Activated CD4-positive, alpha-beta T cell treated with anti-CD3 and anti-CD28 coated beads, Interleukin-2, amount 10 ng/mL, durations not matched to agents 7 days and 5 days (primary cell): ENCODE measurements around the gene ARHGAP27. TPM values are rescaled to one million over a fixed set of nuclear protein-coding genes. Genes with fewer than 3 reads are reported as not detected.
"Not testable (repeated sequence)": the region's sequence is repeated elsewhere in the genome, so short reads cannot be mapped to it uniquely, and the experiment has no call there.

Experiments used
- CTCF ChIA-PET: fragments of 350-600 bp; sonication (Branson Sonifier 250); formaldehyde crosslinking; loops from one replicate; lab custom pipeline; 2021; ENCODE audit warnings: antibody characterized with exemption; lab: Charles Lee
- POLR2A ChIA-PET: fragments of 350-600 bp; sonication (Branson Sonifier 250); formaldehyde crosslinking; loops from one replicate; lab custom pipeline; 2021; ENCODE audit warnings: antibody characterized with exemption; lab: Charles Lee
- DNase-seq: peaks from one replicate; pipeline ENCODE4 v3.0.0-alpha.2; 2020
- H3K27ac Mint-ChIP-seq: one replicate; pipeline ENCODE4 v1.8.0; 2021; ENCODE audit warnings: mild to moderate bottlenecking, moderate library complexity, mixed read lengths
- H3K27me3 Mint-ChIP-seq: one replicate; pipeline ENCODE4 v1.8.0; 2021; ENCODE audit warnings: mixed read lengths
- H3K36me3 Mint-ChIP-seq: one replicate; pipeline ENCODE4 v1.8.0; 2021; ENCODE audit warnings: low read depth, mixed read lengths
- H3K4me1 Mint-ChIP-seq: one replicate; pipeline ENCODE4 v1.8.0; 2021; ENCODE audit warnings: mixed read lengths
- H3K4me3 Mint-ChIP-seq: one replicate; pipeline ENCODE4 v1.8.0; 2021; ENCODE audit warnings: mild to moderate bottlenecking, moderate library complexity, mixed read lengths
- H3K9me3 Mint-ChIP-seq: one replicate; pipeline ENCODE4 v1.8.0; 2021; ENCODE audit warnings: mixed read lengths
- total RNA-seq, 2 experiments: library from RNA; stranded (reverse); gene quantifications; one replicate each; pipeline ENCODE4 v1.2.3, GENCODE V29; 2021

The ARHGAP27 gene
- total RNA-seq, 2 experiments from 2014 or later: 85.3 to 93.5 TPM

DNA sequence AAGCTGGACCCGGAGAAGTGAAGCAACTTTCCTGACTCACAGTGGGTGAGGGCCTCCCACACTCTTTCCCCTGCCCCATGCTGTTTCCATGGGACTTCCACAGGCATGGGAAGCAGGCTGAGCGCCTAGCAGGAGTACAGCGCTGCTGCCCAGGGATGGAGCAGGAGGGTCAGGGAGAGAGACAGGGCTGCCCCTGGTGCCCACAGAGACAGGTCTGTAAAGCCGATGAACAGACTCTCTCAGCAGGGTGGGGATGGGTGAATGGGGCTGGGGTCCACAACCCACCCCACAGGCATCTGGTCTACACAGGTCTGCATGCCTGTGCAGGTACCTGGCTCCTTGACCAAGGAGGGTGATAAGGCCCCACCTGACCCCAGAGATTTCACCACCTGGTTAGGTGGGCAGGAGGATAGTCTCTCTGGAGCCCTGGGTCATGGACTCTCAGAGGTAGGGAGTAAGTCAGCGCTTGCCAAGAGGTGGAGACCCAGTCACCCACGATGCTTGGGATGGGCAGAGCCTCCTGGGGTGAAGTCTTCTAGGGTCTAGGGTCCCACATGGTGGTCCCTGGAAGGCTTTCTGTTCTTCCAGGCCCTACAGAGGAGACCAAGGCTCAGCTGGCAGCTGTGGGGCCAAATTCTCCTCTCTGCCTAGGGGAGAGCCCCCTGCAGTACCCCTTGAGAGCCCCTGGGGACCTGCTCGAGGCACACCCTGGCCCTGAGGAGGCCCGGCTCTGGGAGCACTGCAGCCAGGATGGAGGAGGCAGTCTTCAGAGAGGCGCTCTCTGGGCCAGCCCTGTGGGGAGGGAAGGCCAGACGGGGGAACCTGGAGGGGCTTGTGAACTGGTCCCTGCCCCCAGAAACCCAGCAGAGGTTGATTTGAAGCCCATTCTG lies 10.9 kb upstream of the ARHGAP27 start:
- Mint-ChIP-seq H3K4me1 (peaks cover 48% of the 10 kb centered on the region), H3K36me3 (peaks cover 19% of the 10 kb centered on the region)
- CTCF ChIA-PET, DNase-seq, H3K4me3 Mint-ChIP-seq, H3K9me3 Mint-ChIP-seq, H3K27me3 Mint-ChIP-seq, H3K27ac Mint-ChIP-seq, POLR2A ChIA-PET: not testable (repeated sequence)

DNA sequence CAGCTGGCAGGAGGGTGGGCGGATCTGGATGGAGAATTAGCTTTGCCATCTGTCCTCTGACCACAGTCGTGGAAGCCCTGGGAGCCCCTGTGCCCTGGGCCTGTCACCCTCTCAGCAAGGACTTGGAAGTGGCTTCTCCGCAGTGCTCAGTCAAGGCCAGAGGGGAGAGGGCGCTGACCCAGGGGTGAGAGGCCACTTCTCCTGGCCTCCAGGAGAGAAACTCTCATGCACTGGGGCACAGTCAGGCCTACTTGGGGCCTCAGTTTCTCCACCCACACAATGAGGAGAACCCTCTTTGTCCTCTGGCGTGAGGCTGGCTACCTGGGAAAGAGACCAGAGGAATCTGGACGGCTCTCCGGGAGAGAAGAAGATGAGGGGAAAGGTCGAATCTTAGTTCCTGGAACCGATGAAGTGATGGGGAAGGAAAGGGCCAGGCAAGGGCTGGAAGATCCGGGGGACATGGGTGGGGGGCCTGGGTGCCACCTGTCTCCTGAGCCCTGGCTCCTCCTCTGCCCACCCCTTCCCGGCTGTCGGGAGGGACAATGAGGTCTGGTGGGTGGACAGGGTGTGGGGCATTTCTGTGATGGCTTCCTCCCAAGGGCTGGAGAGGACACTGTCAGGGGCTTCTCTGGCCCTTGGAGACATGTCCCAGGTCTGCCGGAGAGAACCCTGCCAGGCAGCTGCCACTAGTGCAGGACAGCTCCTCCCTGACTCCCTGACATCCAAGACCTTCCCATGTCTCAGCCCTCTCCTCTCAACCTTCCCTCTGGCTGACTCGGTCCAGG lies 9.0 kb upstream of the ARHGAP27 start:
- peaks cover 36% of the 10 kb centered on the region for H3K4me1 Mint-ChIP-seq
- no peaks in the 10 kb centered on the region for H3K9me3 Mint-ChIP-seq
- peaks cover 12% of the 10 kb centered on the region for H3K36me3 Mint-ChIP-seq
- POLR2A ChIA-PET: no interaction called here
- DNase-seq: no peak
- H3K4me3 Mint-ChIP-seq: no peak overlapping the region
- H3K27me3 Mint-ChIP-seq: no peaks in the 10 kb centered on the region
- CTCF ChIA-PET: interaction anchor here (1.3 kb wide), 1 partner anchor 10 kb away, joined by 3 read pairs; no protein-coding TSS in a partner anchor
- peak overlapping the region; percentile 36 for H3K27ac Mint-ChIP-seq

DNA sequence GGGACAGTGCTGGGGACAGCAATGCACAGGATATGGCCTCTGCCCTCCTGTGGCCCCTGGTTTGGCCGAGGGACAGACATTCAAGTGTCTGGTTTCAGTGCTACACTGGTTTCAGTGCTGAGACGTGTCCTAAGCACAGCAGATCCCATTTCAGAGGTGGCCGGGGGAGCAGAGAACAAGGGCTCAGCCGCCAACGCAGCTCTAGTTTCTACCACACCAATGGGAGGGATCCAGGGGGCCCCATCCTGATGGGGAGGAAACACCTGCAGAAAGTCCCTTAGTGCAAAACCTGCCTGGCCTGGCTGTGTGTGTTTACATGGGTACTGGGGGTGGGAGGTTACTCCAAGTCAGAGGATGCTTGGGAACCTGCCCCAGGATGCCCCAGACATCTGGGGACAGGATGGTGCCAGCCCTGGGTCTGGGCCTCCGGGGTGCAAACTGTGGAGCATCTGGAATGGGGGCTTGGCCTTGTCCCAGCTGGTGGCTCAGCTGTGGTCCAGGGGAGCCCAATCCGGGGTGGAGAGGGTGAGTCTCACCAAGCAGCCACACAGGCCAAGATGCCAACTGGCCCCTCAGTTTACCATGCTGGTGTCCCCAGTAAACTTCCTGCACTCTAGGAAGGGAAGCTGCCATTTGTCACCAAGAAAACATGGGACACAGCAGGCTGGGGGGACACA lies 8.3 kb upstream of the ARHGAP27 start:
- H3K4me3 Mint-ChIP-seq, H3K9me3 Mint-ChIP-seq, H3K27me3 Mint-ChIP-seq, DNase-seq, H3K27ac Mint-ChIP-seq, H3K36me3 Mint-ChIP-seq, POLR2A ChIA-PET: not testable (repeated sequence)
- CTCF ChIA-PET: interaction anchor here (1.1 to 1.3 kb wide), 2 partner anchors 9 to 11 kb away, joined by 3 read pairs; no protein-coding TSS in a partner anchor
- H3K4me1 Mint-ChIP-seq: peaks cover 31% of the 10 kb centered on the region

GRCh38 chr17:45440161-45440778 lies 7.6 kb upstream of the ARHGAP27 start:
- CTCF ChIA-PET: interaction anchor here (1.1 to 1.3 kb wide), 2 partner anchors 9 to 11 kb away, joined by 3 read pairs; no protein-coding TSS in a partner anchor
- H3K4me3 Mint-ChIP-seq: no peak overlapping the region
- H3K27ac Mint-ChIP-seq: peak overlapping the region; percentile 68
- POLR2A ChIA-PET: no interaction called here
- H3K27me3 Mint-ChIP-seq: no peaks in the 10 kb centered on the region
- H3K36me3 Mint-ChIP-seq: peaks cover 7% of the 10 kb centered on the region
- no peak for DNase-seq
- peaks cover 26% of the 10 kb centered on the region for H3K4me1 Mint-ChIP-seq
- no peaks in the 10 kb centered on the region for H3K9me3 Mint-ChIP-seq

DNA sequence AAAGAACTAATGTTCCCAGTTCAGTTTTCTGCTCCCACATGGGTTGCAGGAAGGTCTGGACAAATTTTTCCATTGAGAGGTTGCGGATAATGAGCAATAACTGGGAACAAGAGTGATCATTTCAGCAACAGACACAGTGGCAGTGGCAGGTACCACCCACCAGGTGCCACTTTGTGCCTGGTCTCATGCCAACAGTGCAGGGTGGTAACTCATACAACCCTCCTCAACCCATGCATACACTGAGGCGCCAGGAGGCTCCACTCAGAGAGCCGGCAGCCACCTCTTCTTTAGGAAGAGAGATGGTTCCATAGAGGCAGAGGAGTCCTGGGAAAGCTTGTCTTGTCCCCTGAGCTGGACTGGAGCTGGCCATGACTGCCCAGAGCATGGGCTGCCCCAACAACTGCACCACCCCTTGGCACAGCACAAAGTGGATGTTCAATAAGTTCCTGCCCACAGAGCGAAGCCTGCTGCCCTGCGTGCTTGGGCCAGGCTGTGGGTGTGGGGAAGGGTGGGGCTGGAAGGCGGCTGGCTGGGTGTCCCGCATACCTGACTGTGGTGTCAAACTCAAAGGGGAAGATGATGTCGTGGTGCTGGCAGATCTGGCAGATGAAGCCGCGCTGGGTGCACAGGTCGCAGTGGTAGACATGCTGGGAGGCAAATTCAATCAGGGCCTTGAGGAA lies 6.4 kb upstream of the ARHGAP27 start:
- H3K36me3 Mint-ChIP-seq: peaks cover 3% of the 10 kb centered on the region
- POLR2A ChIA-PET: no interaction called here
- no peak for DNase-seq
- H3K4me1 Mint-ChIP-seq: peaks cover 20% of the 10 kb centered on the region
- H3K4me3 Mint-ChIP-seq: no peak overlapping the region
- H3K9me3 Mint-ChIP-seq: no peaks in the 10 kb centered on the region
- no peak overlapping the region for H3K27ac Mint-ChIP-seq
- CTCF ChIA-PET: no interaction called here
- H3K27me3 Mint-ChIP-seq: no peaks in the 10 kb centered on the region

- Mint-ChIP-seq H3K27me3 (no peaks in the 10 kb centered on the region), H3K9me3 (no peaks in the 10 kb centered on the region), H3K36me3 (peaks cover 3% of the 10 kb centered on the region), H3K4me3 (no peak overlapping the region), H3K27ac (no peak overlapping the region), H3K4me1 (peaks cover 26% of the 10 kb centered on the region)
- CTCF ChIA-PET: no interaction called here
- POLR2A ChIA-PET: no interaction called here
- no peak for DNase-seq
These were observed 5.0 kb upstream of the ARHGAP27 start for GRCh38 chr17:45437465-45438283.

DNA sequence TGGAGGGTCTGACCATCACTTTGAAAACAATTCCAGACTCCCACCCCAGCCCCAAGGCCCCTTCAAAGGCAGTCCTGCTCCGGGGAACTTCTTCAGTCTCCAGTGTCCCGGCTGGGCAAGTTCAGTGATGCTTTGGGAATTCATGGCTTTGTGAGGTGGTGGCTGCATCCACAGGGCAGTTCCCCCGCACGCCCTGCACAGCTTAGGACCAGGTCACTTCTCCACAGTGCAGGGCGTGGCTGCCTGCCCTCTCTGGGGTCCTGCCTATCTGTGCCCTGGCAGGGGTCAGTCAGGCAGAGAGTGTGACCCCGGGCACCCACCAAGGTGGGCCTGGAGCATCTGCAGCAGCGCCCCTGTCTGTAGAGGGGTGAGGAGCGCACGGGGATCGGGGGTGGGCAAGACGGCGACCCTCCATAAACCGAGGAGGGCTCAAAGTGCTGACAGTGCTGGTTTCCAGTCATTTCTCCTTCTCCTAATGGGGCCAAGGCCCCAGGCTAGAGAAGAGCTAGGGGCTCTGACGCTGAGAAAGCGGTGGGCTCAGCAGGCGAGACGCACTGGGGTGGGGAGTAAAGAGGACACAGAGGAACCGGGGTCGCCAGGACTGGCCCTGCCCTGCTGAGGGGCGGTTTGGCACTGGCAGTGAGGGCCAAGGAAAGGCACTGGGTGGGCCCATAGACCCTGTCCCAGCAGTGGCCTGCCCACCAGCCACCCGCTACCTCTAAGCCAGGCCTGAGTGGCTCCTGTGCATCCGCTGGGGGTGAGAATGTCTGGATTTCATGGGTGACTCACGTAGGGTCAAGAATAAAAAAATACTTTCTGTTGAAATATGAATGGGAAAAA lies 4.2 kb upstream of the ARHGAP27 start:
- no peak overlapping the region for H3K4me3 Mint-ChIP-seq
- H3K4me1 Mint-ChIP-seq: peaks cover 26% of the 10 kb centered on the region
- no peaks in the 10 kb centered on the region for H3K27me3 Mint-ChIP-seq
- POLR2A ChIA-PET: no interaction called here
- CTCF ChIA-PET: no interaction called here
- no peaks in the 10 kb centered on the region for H3K9me3 Mint-ChIP-seq
- H3K27ac Mint-ChIP-seq: no peak overlapping the region
- no peak for DNase-seq
- peaks cover 3% of the 10 kb centered on the region for H3K36me3 Mint-ChIP-seq

- ChIA-PET POLR2A (no interaction called here), CTCF (no interaction called here)
- Mint-ChIP-seq H3K9me3 (no peaks in the 10 kb centered on the region), H3K27ac (no peak overlapping the region), H3K4me3 (no peak overlapping the region), H3K4me1 (peaks cover 22% of the 10 kb centered on the region), H3K27me3 (no peaks in the 10 kb centered on the region), H3K36me3 (peaks cover 3% of the 10 kb centered on the region)
- no peak for DNase-seq
These were observed 3.5 kb upstream of the ARHGAP27 start for GRCh38 chr17:45436161-45436560.

DNA sequence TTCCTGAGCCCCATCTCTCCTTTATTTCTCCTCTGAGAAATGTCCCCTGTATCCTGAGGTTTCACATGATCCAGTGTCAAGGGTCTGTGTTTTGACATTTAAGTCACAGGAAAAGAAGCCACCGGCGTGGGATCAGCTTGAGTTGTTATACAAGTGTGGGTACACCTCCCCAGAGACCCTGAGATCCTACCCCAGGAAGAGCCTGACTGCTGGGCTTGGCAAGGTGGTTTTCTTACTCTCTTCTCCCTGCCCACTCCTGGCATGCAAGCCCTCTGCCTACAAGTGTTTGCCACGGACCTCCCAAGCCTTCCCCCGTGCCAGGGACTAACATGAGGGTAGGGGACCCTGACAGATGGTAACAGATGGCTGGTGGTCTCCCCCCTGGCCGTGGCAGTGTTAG lies 2.8 kb upstream of the ARHGAP27 start:
- Mint-ChIP-seq H3K36me3 (peaks cover 5% of the 10 kb centered on the region), H3K27me3 (no peaks in the 10 kb centered on the region), H3K4me1 (peaks cover 22% of the 10 kb centered on the region), H3K4me3 (no peak overlapping the region), H3K9me3 (no peaks in the 10 kb centered on the region), H3K27ac (no peak overlapping the region)
- no peak for DNase-seq
- ChIA-PET CTCF (interaction anchor here (0.6 kb wide), 1 partner anchor 682 kb away, joined by 5 read pairs; no protein-coding TSS in a partner anchor), POLR2A (no interaction called here)

- Mint-ChIP-seq H3K9me3 (no peaks in the 10 kb centered on the region), H3K27me3 (no peaks in the 10 kb centered on the region), H3K27ac (peak overlapping the region; percentile 64), H3K4me3 (peak overlapping the region; percentile 68), H3K4me1 (peaks cover 28% of the 10 kb centered on the region), H3K36me3 (peaks cover 11% of the 10 kb centered on the region)
- ChIA-PET POLR2A (no interaction called here), CTCF (no interaction called here)
- no peak for DNase-seq
These were observed 477 bp upstream of the ARHGAP27 start for GRCh38 chr17:45433159-45433535.
